ENCODE measurements around the gene NDUFA6.
"Not testable (repeated sequence)": the region's sequence is repeated elsewhere in the genome, so short reads cannot be mapped to it uniquely, and the experiment has no call there.

Gene NDUFA6

GRCh38 chr22:42134100-42135020, 43.8 kb upstream of the NDUFA6 start:
- Histone ChIP-seq H3K27me3 (no peaks in the 10 kb centered on the region), H3K27ac (no peak overlapping the region), H3K4me3 (ENCODE audit: low read depth in 1 of 2, low read length in 1 of 2) (no peak overlapping the region), H3K36me3 (no peaks in the 10 kb centered on the region), H3K9me3 (no peaks in the 10 kb centered on the region), H3K4me1 (ENCODE audit: control insufficient read depth in 1 of 2, insufficient read depth in 1 of 2, low read depth in 1 of 2, low read length in 1 of 2) (no peaks in the 10 kb centered on the region)
- TF ChIP-seq CTCF (IDR thresholded peaks at IDR 0.05) = no peak

- H3K36me3 ChIP-seq = no peaks in the 10 kb centered on the region
- H3K9me3 ChIP-seq = no peaks in the 10 kb centered on the region
- no peak for TF ChIP-seq CTCF (IDR thresholded peaks at IDR 0.05)
- H3K4me1 ChIP-seq (ENCODE audit: control insufficient read depth in 1 of 2, insufficient read depth in 1 of 2, low read depth in 1 of 2, low read length in 1 of 2) = no peaks in the 10 kb centered on the region
- H3K27me3 ChIP-seq = no peaks in the 10 kb centered on the region
- H3K27ac ChIP-seq = no peak overlapping the region
- no peak overlapping the region for H3K4me3 ChIP-seq (ENCODE audit: low read depth in 1 of 2, low read length in 1 of 2)
Observed at GRCh38 chr22:42132457-42132856, 41.9 kb upstream of the NDUFA6 start.

GRCh38 chr22:42131562-42131961, 41.0 kb upstream of the NDUFA6 start:
- TF ChIP-seq CTCF (IDR thresholded peaks at IDR 0.05) = no peak
- H3K4me1 ChIP-seq (ENCODE audit: control insufficient read depth in 1 of 2, insufficient read depth in 1 of 2, low read depth in 1 of 2, low read length in 1 of 2) = no peaks in the 10 kb centered on the region
- H3K9me3 ChIP-seq = no peaks in the 10 kb centered on the region
- no peaks in the 10 kb centered on the region for H3K36me3 ChIP-seq
- H3K27me3 ChIP-seq = no peaks in the 10 kb centered on the region
- H3K27ac ChIP-seq = no peak overlapping the region
- no peak overlapping the region for H3K4me3 ChIP-seq (ENCODE audit: low read depth in 1 of 2, low read length in 1 of 2)

- H3K36me3 ChIP-seq; H3K27me3 ChIP-seq; H3K27ac ChIP-seq; H3K4me1 ChIP-seq (ENCODE audit: control insufficient read depth in 1 of 2, insufficient read depth in 1 of 2, low read depth in 1 of 2, low read length in 1 of 2); H3K9me3 ChIP-seq; H3K4me3 ChIP-seq (ENCODE audit: low read depth in 1 of 2, low read length in 1 of 2): not testable (repeated sequence)
Observed at GRCh38 chr22:42130639-42131431, 40.3 kb upstream of the NDUFA6 start, which contains the start of gene CYP2D6. Gene CYP2D6, minus strand, starts transcription at chr22:42130810. Its CDS starts 19 bp downstream, at chr22:42130791.

GRCh38 chr22:42130182-42130581, 39.6 kb upstream of the NDUFA6 start:
- not testable (repeated sequence) for H3K27ac ChIP-seq; H3K4me1 ChIP-seq (ENCODE audit: control insufficient read depth in 1 of 2, insufficient read depth in 1 of 2, low read depth in 1 of 2, low read length in 1 of 2); H3K9me3 ChIP-seq; H3K4me3 ChIP-seq (ENCODE audit: low read depth in 1 of 2, low read length in 1 of 2); H3K36me3 ChIP-seq; H3K27me3 ChIP-seq

- not testable (repeated sequence) for H3K27me3 ChIP-seq; H3K36me3 ChIP-seq; H3K4me3 ChIP-seq (ENCODE audit: low read depth in 1 of 2, low read length in 1 of 2); H3K4me1 ChIP-seq (ENCODE audit: control insufficient read depth in 1 of 2, insufficient read depth in 1 of 2, low read depth in 1 of 2, low read length in 1 of 2); H3K27ac ChIP-seq; H3K9me3 ChIP-seq
Observed at GRCh38 chr22:42128776-42129694, 38.5 kb upstream of the NDUFA6 start.

GRCh38 chr22:42128007-42128406, 37.4 kb upstream of the NDUFA6 start:
- H3K9me3 ChIP-seq; H3K4me3 ChIP-seq (ENCODE audit: low read depth in 1 of 2, low read length in 1 of 2); H3K27ac ChIP-seq; H3K36me3 ChIP-seq; H3K4me1 ChIP-seq (ENCODE audit: control insufficient read depth in 1 of 2, insufficient read depth in 1 of 2, low read depth in 1 of 2, low read length in 1 of 2); H3K27me3 ChIP-seq: not testable (repeated sequence)
